Putamen (tissue), 1 donor: Measurements from ENCODE around the gene NSF.

Experiments used
- DNase-seq: peaks from one replicate; pipeline ENCODE4 v3.0.0-alpha.2; 2016; ENCODE audit warnings: low spot score

The NSF gene

GRCh38 chr17:46800573-46800972 lies 210.1 kb downstream of the NSF start:
- DNase-seq, result no peak

- no peak for DNase-seq
Observed at GRCh38 chr17:46802800-46803199, 212.3 kb downstream of the NSF start.

GRCh38 chr17:46803544-46803943 lies 213.1 kb downstream of the NSF start:
- DNase-seq, result no peak

- DNase-seq, result no peak
Observed at GRCh38 chr17:46805771-46806170, 215.3 kb downstream of the NSF start.
